ENCODE data around the gene TNFAIP6.

- TF ChIP-seq CTCF (IDR thresholded peaks at IDR 0.05) (no peak), POLR2A (IDR thresholded peaks at IDR 0.05) (no peak)
Observed at GRCh38 chr2:151361674-151362370, 4.4 kb downstream of the TNFAIP6 start.
